ENCODE data around the gene BOD1.

Gene BOD1

DNA sequence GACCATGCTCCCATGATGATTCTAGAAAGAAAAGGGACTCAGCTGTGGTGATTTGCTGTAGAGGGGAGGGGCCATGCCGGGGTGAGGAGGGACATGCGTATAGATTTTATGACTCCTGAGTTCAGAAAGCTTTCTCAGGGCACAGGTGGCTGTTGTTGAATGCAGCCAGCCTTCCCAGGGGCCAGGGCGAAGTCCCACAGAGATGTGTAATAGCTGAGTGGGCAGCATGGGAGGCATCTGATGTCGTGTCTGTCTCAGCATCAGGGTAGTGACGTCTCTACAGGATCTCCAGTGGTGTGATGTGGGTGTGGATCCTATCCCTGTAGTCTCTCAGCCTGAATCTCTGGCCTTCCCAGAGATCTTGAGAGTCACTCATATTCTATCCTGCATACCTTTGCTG, 7.8 kb upstream of the BOD1 start:
- H3K4me1 ChIP-seq (ENCODE audit: control insufficient read depth, insufficient read depth, low read length) = peaks cover 14% of the 10 kb centered on the region
- no peaks in the 10 kb centered on the region for H3K36me3 ChIP-seq (ENCODE audit: control insufficient read depth, insufficient read depth, low read length)
- no peak overlapping the region for H3K9ac ChIP-seq (ENCODE audit: low read depth, low read length)
- H3K9me3 ChIP-seq (ENCODE audit: control insufficient read depth, insufficient read depth, low read length) = no peaks in the 10 kb centered on the region
- no peaks in the 10 kb centered on the region for H3K27me3 ChIP-seq (ENCODE audit: control insufficient read depth, insufficient read depth, low read length)
- no peak overlapping the region for H3K4me3 ChIP-seq (ENCODE audit: low read depth, low read length)

DNA sequence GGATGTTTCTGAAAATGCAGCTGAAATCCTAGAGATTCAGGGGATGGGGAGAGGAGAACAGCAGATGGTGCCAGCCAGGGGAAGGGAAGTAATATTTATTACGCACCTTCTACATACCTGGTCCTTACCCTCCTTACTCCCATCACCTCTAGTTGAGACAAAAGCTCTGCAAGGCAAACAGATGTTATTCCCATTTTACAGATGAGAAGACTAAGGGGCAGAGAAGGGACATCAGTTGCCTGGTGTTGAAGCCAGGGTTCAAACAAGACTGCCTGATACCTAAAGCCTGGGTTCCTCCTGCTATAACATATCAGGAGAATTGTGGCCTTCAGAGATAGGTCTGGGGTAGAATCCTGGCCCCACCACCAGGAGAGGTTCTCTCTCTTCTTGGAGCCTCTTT, 7.3 kb upstream of the BOD1 start:
- H3K9me3 ChIP-seq (ENCODE audit: control insufficient read depth, insufficient read depth, low read length) = no peaks in the 10 kb centered on the region
- peaks cover 14% of the 10 kb centered on the region for H3K4me1 ChIP-seq (ENCODE audit: control insufficient read depth, insufficient read depth, low read length)
- H3K36me3 ChIP-seq (ENCODE audit: control insufficient read depth, insufficient read depth, low read length) = no peaks in the 10 kb centered on the region
- no peak overlapping the region for H3K4me3 ChIP-seq (ENCODE audit: low read depth, low read length)
- no peaks in the 10 kb centered on the region for H3K27me3 ChIP-seq (ENCODE audit: control insufficient read depth, insufficient read depth, low read length)
- H3K9ac ChIP-seq (ENCODE audit: low read depth, low read length) = no peak overlapping the region

DNA sequence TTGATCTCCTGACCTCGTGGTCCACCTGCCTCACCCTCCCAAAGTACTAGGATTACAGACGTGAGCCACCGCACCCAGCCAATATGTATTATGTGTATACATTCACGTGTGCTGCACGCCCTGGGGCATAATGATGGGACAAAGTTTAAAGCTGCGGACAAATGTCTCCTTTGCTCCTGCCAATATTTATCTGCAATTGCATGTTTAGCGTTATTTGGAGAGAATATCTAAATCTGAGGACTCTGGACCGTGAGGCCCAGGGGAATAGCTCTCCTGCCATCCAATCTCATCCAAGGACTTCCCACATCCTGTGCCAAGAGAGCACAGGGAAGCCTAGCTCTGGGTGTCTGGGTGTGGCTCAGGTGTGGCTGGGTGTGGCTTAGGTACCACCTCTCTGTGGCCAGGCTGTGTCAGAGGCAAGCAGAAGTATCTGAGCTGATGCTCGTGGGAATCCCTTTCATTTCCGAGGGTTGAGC, 6.9 kb upstream of the BOD1 start:
- Histone ChIP-seq H3K4me1 (ENCODE audit: control insufficient read depth, insufficient read depth, low read length) (peaks cover 11% of the 10 kb centered on the region), H3K4me3 (ENCODE audit: low read depth, low read length) (no peak overlapping the region), H3K9ac (ENCODE audit: low read depth, low read length) (no peak overlapping the region), H3K27me3 (ENCODE audit: control insufficient read depth, insufficient read depth, low read length) (no peaks in the 10 kb centered on the region), H3K36me3 (ENCODE audit: control insufficient read depth, insufficient read depth, low read length) (no peaks in the 10 kb centered on the region), H3K9me3 (ENCODE audit: control insufficient read depth, insufficient read depth, low read length) (no peaks in the 10 kb centered on the region)

DNA sequence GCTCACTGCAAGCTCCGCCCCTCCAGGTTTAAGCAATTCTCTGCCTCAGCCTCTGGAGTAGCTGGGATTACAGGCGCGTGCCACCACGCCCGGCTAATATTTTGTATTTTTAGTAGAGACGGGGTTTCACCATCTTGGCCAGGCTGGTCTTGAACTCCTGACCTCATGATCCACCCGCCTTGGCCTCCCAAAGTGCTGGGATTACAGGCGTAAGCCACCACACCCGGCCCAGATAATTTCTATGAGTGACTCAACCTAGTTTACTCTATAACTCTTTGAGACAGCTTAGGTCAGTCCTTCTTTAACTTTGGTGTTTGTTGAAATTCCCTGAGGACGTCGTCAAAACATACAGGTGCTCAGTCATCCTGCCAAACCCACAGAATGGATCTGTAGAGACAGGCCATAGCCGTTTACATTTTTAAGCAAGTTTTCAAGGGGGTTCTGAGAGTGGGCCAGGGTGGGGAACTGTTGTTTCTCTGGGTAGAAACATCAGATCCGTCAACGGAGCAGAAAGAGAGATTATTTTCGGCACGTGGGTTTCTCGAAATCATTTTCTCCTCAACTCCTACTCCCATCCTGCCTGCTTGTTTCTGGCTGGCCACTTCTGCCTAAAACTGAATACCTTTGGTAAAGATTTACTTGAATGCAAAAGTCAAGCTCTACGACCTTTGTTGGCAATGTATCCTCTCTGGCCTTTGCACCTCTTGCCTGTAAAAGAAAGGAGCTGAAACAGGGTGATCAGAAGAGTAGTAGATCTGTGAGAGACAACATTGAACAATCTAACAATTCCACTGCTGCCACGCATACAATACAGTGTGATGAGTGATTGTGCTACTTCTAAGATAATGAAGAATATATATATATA, 6.0 kb upstream of the BOD1 start:
- H3K36me3 ChIP-seq (ENCODE audit: control insufficient read depth, insufficient read depth, low read length) = no peaks in the 10 kb centered on the region
- H3K27me3 ChIP-seq (ENCODE audit: control insufficient read depth, insufficient read depth, low read length) = no peaks in the 10 kb centered on the region
- no peak overlapping the region for H3K4me3 ChIP-seq (ENCODE audit: low read depth, low read length)
- peaks cover 2% of the 10 kb centered on the region for H3K4me1 ChIP-seq (ENCODE audit: control insufficient read depth, insufficient read depth, low read length)
- no peaks in the 10 kb centered on the region for H3K9me3 ChIP-seq (ENCODE audit: control insufficient read depth, insufficient read depth, low read length)
- H3K9ac ChIP-seq (ENCODE audit: low read depth, low read length) = no peak overlapping the region

DNA sequence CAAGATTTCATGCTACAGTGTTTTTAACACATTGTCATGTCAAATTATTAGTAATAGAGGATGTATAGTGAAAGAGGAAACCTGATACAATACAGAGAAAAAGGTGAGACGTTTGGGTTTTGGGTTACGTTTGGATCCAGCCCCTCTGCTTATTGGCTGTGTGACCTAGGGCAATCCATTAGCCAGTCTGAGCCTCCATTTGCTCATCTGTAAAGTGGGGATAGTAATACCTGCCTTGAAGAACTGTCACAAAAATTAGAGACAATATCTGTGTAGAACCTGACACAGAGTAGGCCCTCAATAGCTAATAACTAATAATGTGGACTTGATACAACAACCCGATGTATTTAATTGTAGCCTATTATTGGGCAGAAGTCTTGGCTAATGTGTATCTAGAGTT, 4.3 kb upstream of the BOD1 start:
- no peaks in the 10 kb centered on the region for H3K27me3 ChIP-seq (ENCODE audit: control insufficient read depth, insufficient read depth, low read length)
- H3K36me3 ChIP-seq (ENCODE audit: control insufficient read depth, insufficient read depth, low read length) = no peaks in the 10 kb centered on the region
- H3K4me1 ChIP-seq (ENCODE audit: control insufficient read depth, insufficient read depth, low read length) = peaks cover 3% of the 10 kb centered on the region
- no peak overlapping the region for H3K9ac ChIP-seq (ENCODE audit: low read depth, low read length)
- no peak overlapping the region for H3K4me3 ChIP-seq (ENCODE audit: low read depth, low read length)
- no peaks in the 10 kb centered on the region for H3K9me3 ChIP-seq (ENCODE audit: control insufficient read depth, insufficient read depth, low read length)

DNA sequence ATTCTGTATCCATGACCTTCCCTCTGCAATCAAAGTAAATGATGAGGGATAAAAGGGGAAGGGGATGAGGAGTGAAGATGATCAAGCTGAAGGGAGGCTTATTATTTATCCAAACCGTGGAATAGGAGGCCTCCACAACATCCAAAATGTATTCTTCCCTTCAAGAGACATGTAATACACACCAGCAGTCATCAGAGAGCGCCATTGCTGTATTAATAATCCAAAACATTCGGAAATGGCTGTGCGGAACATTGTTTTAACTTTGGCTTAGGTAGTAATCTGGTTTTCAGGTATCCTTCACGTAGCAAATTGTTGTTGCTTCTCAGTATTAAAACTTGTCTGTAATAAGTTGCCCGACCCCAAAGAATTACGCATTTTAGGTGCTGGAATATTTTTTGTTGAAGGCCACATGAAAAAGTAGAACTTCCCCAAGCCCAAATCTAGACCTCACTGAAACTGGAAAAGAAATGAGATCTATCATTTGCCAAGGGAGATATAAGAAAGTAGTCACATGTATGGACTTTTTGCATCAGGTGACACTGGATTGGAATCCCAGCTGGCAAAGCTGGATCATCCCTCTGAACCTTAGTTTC, 2.6 kb upstream of the BOD1 start:
- Histone ChIP-seq H3K27me3 (ENCODE audit: control insufficient read depth, insufficient read depth, low read length) (no peaks in the 10 kb centered on the region), H3K4me3 (ENCODE audit: low read depth, low read length) (no peak overlapping the region), H3K9me3 (ENCODE audit: control insufficient read depth, insufficient read depth, low read length) (no peaks in the 10 kb centered on the region), H3K36me3 (ENCODE audit: control insufficient read depth, insufficient read depth, low read length) (no peaks in the 10 kb centered on the region), H3K9ac (ENCODE audit: low read depth, low read length) (no peak overlapping the region), H3K4me1 (ENCODE audit: control insufficient read depth, insufficient read depth, low read length) (peaks cover 7% of the 10 kb centered on the region)

DNA sequence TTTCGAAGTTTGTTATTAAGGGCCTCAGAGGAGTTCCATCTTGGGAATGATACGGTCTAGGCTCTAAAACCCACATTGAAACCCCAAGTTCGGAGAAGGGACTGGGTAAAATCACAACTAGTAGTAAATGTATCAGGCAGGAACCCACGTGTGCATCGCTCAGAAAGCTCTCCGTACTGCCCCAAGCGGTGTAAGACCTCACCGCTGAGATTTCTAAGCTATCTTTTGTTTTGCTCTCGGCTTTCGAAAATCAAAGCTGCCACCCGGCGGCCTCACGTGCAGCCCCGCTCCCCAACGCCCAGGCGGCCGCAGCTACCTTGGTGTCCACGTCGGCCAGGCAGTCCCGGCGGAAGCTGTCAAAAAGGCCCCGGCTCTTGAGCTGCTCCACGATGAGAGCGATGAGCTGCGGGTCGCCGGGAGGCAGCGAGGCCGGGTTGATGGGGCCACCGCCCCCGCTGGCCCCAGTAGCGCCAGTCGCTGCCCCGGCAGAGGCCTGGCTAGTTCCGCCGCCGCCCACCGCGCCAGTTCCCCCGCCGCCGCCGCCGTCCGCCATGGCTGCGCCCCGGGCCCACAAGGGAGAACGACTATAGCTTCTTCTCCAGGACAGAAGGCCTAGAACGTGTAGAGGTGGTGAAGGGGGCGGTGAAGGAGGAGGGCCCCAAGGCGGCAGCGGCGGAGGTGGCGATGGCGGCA, 420 bp downstream of the BOD1 start:
- H3K9ac ChIP-seq (ENCODE audit: low read depth, low read length) = peak overlapping the region; percentile 73
- H3K4me1 ChIP-seq (ENCODE audit: control insufficient read depth, insufficient read depth, low read length) = peaks cover 13% of the 10 kb centered on the region
- peak overlapping the region; percentile 82 for H3K4me3 ChIP-seq (ENCODE audit: low read depth, low read length)
- peaks cover 10% of the 10 kb centered on the region for H3K36me3 ChIP-seq (ENCODE audit: control insufficient read depth, insufficient read depth, low read length)
- no peaks in the 10 kb centered on the region for H3K27me3 ChIP-seq (ENCODE audit: control insufficient read depth, insufficient read depth, low read length)
- no peaks in the 10 kb centered on the region for H3K9me3 ChIP-seq (ENCODE audit: control insufficient read depth, insufficient read depth, low read length)

DNA sequence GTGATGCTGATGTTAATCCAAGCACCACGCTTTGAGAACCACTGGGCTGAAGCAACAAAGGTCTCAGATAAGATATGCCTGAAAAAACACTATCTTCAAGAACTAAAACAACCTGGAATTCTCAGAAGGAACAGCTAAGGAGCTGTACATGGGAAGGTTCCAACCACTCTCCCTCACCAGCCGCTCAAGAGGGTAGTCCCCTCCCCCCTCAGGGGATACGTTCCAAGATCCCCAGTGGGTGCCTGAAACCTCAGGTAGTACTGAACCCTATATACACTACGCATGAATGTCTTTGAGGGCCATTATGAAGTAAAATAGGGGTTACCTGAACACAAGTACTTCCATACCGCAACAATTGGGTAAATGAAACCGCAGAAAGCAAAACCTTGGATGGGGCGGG, 1.9 kb downstream of the BOD1 start:
- Histone ChIP-seq H3K4me1 (ENCODE audit: control insufficient read depth, insufficient read depth, low read length) (peaks cover 13% of the 10 kb centered on the region), H3K27me3 (ENCODE audit: control insufficient read depth, insufficient read depth, low read length) (no peaks in the 10 kb centered on the region), H3K36me3 (ENCODE audit: control insufficient read depth, insufficient read depth, low read length) (peaks cover 18% of the 10 kb centered on the region), H3K9ac (ENCODE audit: low read depth, low read length) (peak overlapping the region; percentile 16), H3K9me3 (ENCODE audit: control insufficient read depth, insufficient read depth, low read length) (no peaks in the 10 kb centered on the region), H3K4me3 (ENCODE audit: low read depth, low read length) (peak overlapping the region; percentile 82)

DNA sequence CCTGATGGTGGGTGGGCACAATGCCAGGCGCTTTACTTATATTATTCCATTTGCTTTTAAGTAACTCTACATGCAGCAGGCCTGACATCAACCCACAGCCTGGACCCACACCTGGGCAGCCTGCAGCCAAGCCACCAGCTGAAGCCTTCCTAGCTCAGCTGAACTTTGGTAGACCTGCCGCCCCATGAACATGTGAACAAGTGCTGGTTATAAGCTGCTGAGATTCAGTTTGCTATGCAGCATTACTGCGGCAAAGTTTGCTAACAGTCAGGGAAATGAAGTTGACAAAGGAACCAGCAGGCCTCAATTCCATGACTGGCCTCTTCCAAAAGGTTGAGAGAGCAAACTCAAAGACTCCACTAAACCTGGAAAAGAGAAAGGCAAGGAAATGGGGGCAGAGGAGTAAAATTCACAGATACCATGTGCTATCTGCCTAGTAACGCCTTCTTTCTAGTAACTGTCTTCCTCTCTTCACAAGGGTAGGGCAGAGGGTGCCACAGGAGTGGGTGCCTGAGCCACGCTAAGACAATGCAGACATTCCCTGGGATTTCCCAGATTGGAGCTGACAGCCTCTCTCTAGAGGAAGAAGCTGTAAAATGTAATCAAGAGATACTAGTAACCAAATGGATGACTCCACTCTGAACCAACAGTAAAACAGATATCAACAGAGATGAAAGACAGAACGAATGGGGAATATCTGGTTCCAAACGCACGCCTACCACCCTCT, 2.9 kb downstream of the BOD1 start:
- peaks cover 13% of the 10 kb centered on the region for H3K4me1 ChIP-seq (ENCODE audit: control insufficient read depth, insufficient read depth, low read length)
- peak overlapping the region; percentile 16 for H3K9ac ChIP-seq (ENCODE audit: low read depth, low read length)
- H3K9me3 ChIP-seq (ENCODE audit: control insufficient read depth, insufficient read depth, low read length) = no peaks in the 10 kb centered on the region
- H3K4me3 ChIP-seq (ENCODE audit: low read depth, low read length) = peak overlapping the region; percentile 82
- H3K27me3 ChIP-seq (ENCODE audit: control insufficient read depth, insufficient read depth, low read length) = no peaks in the 10 kb centered on the region
- H3K36me3 ChIP-seq (ENCODE audit: control insufficient read depth, insufficient read depth, low read length) = peaks cover 23% of the 10 kb centered on the region

DNA sequence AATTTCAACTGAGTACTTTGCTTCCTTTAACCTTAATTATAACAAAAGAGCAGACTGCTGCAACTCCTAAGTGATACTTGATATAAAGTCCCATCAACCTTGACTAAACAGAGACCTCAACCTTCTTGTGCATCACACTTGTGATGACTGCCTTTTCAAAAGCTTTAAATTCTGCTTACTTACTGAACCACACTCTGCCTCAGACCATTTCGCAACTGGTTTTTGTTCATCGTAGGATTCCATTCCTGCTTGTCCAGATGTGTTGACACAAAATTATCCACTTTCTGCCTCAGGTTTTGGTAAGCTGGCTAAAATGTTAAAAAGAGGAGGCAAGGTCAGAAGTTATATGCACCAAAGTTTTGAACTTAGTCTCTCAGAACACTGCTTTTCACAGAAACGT, 3.5 kb downstream of the BOD1 start:
- Histone ChIP-seq H3K9me3 (ENCODE audit: control insufficient read depth, insufficient read depth, low read length) (no peaks in the 10 kb centered on the region), H3K9ac (ENCODE audit: low read depth, low read length) (no peak overlapping the region), H3K4me1 (ENCODE audit: control insufficient read depth, insufficient read depth, low read length) (peaks cover 13% of the 10 kb centered on the region), H3K4me3 (ENCODE audit: low read depth, low read length) (no peak overlapping the region), H3K36me3 (ENCODE audit: control insufficient read depth, insufficient read depth, low read length) (peaks cover 24% of the 10 kb centered on the region), H3K27me3 (ENCODE audit: control insufficient read depth, insufficient read depth, low read length) (no peaks in the 10 kb centered on the region)

DNA sequence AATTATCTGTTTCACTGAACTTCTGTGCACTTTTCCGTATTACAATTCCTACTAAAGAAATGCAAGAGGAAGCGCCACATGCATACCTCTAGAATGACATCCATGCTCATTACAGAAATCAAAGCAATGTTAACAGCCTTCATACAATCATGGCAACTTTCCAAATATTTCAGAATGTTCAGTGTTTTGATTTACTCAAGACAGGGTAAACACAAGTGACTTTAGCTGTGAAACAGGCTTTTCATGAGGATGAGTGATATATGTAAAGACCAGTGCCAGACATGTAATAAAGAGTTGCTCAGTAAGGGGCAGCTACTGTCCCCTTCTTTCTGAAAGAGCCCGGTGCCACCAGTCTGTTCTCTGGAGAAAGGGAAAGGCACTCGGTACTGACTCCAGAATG, 4.7 kb downstream of the BOD1 start:
- Histone ChIP-seq H3K36me3 (ENCODE audit: control insufficient read depth, insufficient read depth, low read length) (peaks cover 33% of the 10 kb centered on the region), H3K27me3 (ENCODE audit: control insufficient read depth, insufficient read depth, low read length) (no peaks in the 10 kb centered on the region), H3K4me3 (ENCODE audit: low read depth, low read length) (no peak overlapping the region), H3K9me3 (ENCODE audit: control insufficient read depth, insufficient read depth, low read length) (no peaks in the 10 kb centered on the region), H3K9ac (ENCODE audit: low read depth, low read length) (no peak overlapping the region), H3K4me1 (ENCODE audit: control insufficient read depth, insufficient read depth, low read length) (peaks cover 10% of the 10 kb centered on the region)

Measured in iPS-15b (cell line).